AG04450 (cell line): ENCODE data around the gene ENKD1. TPM values are rescaled to one million over a fixed set of nuclear protein-coding genes. Genes with fewer than 3 reads are reported as not detected.

Experiments used
- CTCF ChIA-PET: fragments of 300-600, 350-600 bp; formaldehyde crosslinking; extraction: SDS; loops from one replicate; lab custom pipeline; 2022; ENCODE audit warnings: antibody characterized with exemption, inconsistent platforms; lab: Charles Lee
- POLR2A ChIA-PET: fragments of 350-600 bp; formaldehyde crosslinking; extraction: SDS; loops from one replicate; lab custom pipeline; 2021; ENCODE audit warnings: antibody characterized with exemption, inconsistent platforms; lab: Yijun Ruan, JAX
- DNase-seq: peaks from one replicate; pipeline ENCODE4 v3.0.0-alpha.2; 2011; ENCODE audit warnings: low read depth, low spot score
- H3K27ac ChIP-seq: one replicate; pipeline ENCODE4 v1.5.1; 2012; ENCODE audit warnings: low read depth, low read length, control low read depth
- H3K27me3 ChIP-seq: one replicate; pipeline ENCODE4 v1.6.0; 2012; ENCODE audit warnings: low read length; ENCODE audit not compliant: control insufficient read depth, insufficient read depth
- H3K4me3 ChIP-seq: 2 replicates; pipeline ENCODE4 v1.5.1; 2011; ENCODE audit warnings: mild to moderate bottlenecking, low read depth, low read length, control low read depth
- H3K9me3 ChIP-seq: 2 replicates; pipeline ENCODE4 v1.5.1; 2012; ENCODE audit warnings: low read length; ENCODE audit not compliant: control insufficient read depth, insufficient read depth
- polyA plus RNA-seq: library from polyadenylated mRNA; depleted of rRNA; stranded (reverse); fragments of >200 nt; gene quantifications from 2 replicates; pipeline ENCODE4 v1.2.3, GENCODE V29; 2011
- TF ChIP-seq, protein P1 (sequence below): IDR thresholded peaks from 2 replicates; pipeline ENCODE4 v1.5.1; 2011; ENCODE audit warnings: low read depth, low read length, control low read depth, inconsistent platforms

Gene ENKD1
- polyA plus RNA-seq, 1 experiment = 3.6 TPM

- no peak overlapping the region for H3K4me3 ChIP-seq
- no peak for DNase-seq
- no peak overlapping the region for H3K27ac ChIP-seq
- H3K9me3 ChIP-seq = no peaks in the 10 kb centered on the region
- CTCF ChIA-PET = interaction anchor here (0.6 to 10.2 kb wide), 9 partner anchors 9 to 228 kb away, joined by 3 to 75 read pairs (median 4); partner anchors contain the start of genes ATP6V0D1 and CTCF
- TF ChIP-seq, protein P1, sequence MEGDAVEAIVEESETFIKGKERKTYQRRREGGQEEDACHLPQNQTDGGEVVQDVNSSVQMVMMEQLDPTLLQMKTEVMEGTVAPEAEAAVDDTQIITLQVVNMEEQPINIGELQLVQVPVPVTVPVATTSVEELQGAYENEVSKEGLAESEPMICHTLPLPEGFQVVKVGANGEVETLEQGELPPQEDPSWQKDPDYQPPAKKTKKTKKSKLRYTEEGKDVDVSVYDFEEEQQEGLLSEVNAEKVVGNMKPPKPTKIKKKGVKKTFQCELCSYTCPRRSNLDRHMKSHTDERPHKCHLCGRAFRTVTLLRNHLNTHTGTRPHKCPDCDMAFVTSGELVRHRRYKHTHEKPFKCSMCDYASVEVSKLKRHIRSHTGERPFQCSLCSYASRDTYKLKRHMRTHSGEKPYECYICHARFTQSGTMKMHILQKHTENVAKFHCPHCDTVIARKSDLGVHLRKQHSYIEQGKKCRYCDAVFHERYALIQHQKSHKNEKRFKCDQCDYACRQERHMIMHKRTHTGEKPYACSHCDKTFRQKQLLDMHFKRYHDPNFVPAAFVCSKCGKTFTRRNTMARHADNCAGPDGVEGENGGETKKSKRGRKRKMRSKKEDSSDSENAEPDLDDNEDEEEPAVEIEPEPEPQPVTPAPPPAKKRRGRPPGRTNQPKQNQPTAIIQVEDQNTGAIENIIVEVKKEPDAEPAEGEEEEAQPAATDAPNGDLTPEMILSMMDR = no peak
- POLR2A ChIA-PET = no interaction called here
- H3K27me3 ChIP-seq = peaks cover 22% of the 10 kb centered on the region
Observed at GRCh38 chr16:67641779-67642708, 24.5 kb downstream of the ENKD1 start.

DNA sequence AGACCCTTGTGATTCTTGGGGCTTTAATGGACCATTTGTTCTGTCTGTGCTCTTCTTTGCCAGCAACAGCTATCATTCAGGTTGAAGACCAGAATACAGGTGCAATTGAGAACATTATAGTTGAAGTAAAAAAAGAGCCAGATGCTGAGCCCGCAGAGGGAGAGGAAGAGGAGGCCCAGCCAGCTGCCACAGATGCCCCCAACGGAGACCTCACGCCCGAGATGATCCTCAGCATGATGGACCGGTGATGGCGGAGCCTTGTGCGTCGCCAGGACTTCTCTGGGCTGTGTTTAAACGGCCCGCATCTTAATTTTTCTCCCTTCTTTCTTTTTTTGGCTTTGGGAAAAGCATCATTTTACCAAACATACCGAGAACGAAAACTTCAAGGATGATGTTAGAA lies 28.9 kb downstream of the ENKD1 start:
- POLR2A ChIA-PET = no interaction called here
- CTCF ChIA-PET = interaction anchor here (2.1 kb wide), 1 partner anchor 91 kb away, joined by 10 read pairs; no protein-coding TSS in a partner anchor

DNA sequence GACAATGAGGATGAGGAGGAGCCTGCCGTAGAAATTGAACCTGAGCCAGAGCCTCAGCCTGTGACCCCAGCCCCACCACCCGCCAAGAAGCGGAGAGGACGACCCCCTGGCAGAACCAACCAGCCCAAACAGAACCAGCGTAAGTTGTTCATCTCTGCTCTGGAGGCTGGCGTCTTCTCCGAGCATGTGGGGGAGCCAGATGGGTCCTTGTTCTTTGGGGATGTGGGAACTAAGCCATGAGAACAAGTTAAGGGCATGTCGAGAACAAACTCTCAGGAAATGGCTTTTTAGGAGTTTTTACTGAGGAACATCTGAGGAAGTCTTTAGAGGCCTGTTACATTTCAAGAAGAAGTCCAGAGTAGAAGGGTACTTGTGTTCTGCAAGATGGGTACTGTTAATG lies 29.8 kb downstream of the ENKD1 start:
- Histone ChIP-seq H3K4me3 (no peak overlapping the region), H3K27ac (no peak overlapping the region), H3K9me3 (no peaks in the 10 kb centered on the region), H3K27me3 (no peaks in the 10 kb centered on the region)
- TF ChIP-seq, protein P1 = no peak
- POLR2A ChIA-PET = no interaction called here
- CTCF ChIA-PET = interaction anchor here (0.5 kb wide), 1 partner anchor 14 kb away, joined by 3 read pairs; no protein-coding TSS in a partner anchor
- no peak for DNase-seq

More for the DNA sequence above, 28.9 kb downstream of the ENKD1 start:
- no peaks in the 10 kb centered on the region for H3K27me3 ChIP-seq
- no peaks in the 10 kb centered on the region for H3K9me3 ChIP-seq
- no peak for DNase-seq
- TF ChIP-seq, protein P1 = no peak
- H3K4me3 ChIP-seq = no peak overlapping the region
- H3K27ac ChIP-seq = no peak overlapping the region

GRCh38 chr16:67632415-67633172 lies 34.0 kb downstream of the ENKD1 start:
- H3K27ac ChIP-seq = no peak overlapping the region
- CTCF ChIA-PET = interaction anchor here (0.8 to 2.1 kb wide), 6 partner anchors 9 to 111 kb away, joined by 3 to 10 read pairs (median 6); partner anchors contain the start of gene CTCF

More at GRCh38 chr16:67632415-67633172, 34.0 kb downstream of the ENKD1 start:
- H3K27me3 ChIP-seq = no peaks in the 10 kb centered on the region
- TF ChIP-seq, protein P1 = peak; percentile 24; the same call in 1 of the 2 replicates
- POLR2A ChIA-PET = interaction anchor here (0.7 kb wide), 1 partner anchor 71 kb away, joined by 6 read pairs; no protein-coding TSS in a partner anchor
- peak; percentile 45 for DNase-seq
- H3K4me3 ChIP-seq = no peak overlapping the region
- no peaks in the 10 kb centered on the region for H3K9me3 ChIP-seq
